Fibroblast of lung (primary cell): ENCODE measurements around the gene ZNF763.

ENCODE experiments used
- EZH2 ChIP-seq: IDR thresholded peaks from 2 replicates; pipeline ENCODE4 v1.5.1; 2012; ENCODE audit warnings: low read length, control low read depth, mild to moderate bottlenecking; ENCODE audit errors: missing control alignments
- TF ChIP-seq, protein P1 (sequence below), 2 donors: IDR thresholded peaks in 1 of 2; conservative IDR thresholded peaks in 1 of 2; 1 replicate in 1 of 2; 2 replicates in 1 of 2; pipeline ENCODE4 v1.5.1; 2011 to 2012; ENCODE audit warnings: low read length in 2 of 2, control low read depth in 1 of 2, inconsistent platforms in 1 of 2, low read depth in 1 of 2, mild to moderate bottlenecking in 1 of 2

DNA sequence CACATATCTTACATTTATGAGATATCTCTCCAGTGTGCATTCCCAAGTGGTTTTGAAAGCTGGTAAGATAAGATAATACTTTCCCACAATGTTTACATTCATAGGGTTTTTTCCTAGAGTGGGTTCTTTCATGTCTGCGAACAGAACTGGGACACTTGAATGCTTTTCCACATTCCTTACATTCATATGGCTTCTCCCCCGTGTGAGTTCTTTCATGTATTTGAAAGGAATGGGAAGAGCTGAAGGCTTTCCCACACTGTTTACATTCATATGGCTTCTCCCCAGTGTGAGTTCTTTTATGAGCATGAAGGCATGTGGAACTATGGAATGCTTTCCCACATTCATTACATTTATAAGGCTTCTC is 50.9 kb downstream of the ZNF763 start:
- TF ChIP-seq, protein P1, sequence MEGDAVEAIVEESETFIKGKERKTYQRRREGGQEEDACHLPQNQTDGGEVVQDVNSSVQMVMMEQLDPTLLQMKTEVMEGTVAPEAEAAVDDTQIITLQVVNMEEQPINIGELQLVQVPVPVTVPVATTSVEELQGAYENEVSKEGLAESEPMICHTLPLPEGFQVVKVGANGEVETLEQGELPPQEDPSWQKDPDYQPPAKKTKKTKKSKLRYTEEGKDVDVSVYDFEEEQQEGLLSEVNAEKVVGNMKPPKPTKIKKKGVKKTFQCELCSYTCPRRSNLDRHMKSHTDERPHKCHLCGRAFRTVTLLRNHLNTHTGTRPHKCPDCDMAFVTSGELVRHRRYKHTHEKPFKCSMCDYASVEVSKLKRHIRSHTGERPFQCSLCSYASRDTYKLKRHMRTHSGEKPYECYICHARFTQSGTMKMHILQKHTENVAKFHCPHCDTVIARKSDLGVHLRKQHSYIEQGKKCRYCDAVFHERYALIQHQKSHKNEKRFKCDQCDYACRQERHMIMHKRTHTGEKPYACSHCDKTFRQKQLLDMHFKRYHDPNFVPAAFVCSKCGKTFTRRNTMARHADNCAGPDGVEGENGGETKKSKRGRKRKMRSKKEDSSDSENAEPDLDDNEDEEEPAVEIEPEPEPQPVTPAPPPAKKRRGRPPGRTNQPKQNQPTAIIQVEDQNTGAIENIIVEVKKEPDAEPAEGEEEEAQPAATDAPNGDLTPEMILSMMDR (conservative IDR thresholded peaks at IDR 0.05 in 1 of 2, IDR thresholded peaks at IDR 0.05 in 1 of 2; ENCODE audit: low read depth in 1 of 2, low read length in 2 of 2) = no peak
- no peak for TF ChIP-seq EZH2
